ENCODE measurements around the gene APLNR. TPM values are rescaled to one million over a fixed set of nuclear protein-coding genes. Genes with fewer than 3 reads are reported as not detected.

APLNR gene
- total RNA-seq, 4 donors from 2014 or later: 0.82 to 1.7 (median 1.1) TPM

DNA sequence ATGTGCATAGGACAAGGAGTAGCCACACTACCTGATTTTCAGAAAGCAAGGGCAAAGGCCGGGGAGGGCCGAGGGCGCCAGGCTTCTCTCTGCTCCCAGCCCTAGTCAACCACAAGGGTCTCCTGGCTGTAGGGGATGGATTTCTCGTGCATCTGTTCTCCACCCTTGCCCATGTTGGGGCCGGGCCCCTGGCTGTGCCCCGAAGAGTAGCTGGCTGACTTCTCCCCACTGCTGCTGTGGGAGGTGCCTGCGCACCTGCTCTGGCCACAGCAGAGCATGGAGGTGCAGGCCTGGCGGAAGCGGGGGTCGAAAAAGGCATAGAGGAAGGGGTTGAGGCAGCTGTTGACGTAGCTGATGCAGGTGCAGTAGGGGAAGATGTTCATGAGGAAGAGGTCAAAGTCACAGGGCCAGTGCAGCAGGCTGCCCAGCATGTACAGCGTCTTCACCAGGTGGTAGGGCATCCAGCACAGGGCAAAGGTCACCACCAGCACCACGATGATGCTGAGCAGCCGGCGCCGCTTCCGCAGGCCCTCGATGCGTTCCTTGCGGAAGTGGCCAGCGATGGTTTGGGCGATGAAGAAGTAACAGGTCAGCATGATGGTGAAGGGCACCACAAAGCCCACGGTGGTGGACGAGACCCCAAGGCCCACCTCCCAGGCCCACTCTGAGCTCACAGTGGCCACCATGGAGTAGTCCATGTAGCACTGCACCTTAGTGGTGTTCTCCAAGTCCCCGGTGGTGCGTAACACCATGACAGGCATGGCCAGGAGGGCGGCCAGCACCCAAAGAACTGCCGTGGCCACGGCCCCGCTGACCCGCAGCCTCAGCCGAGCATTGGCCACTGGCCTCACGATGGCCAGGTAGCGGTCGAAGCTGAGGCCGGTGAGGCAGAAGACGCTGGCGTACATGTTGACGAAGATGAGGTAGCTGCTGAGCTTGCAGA is 1.0 kb downstream of the APLNR start:
- TF ChIP-seq, protein P1, sequence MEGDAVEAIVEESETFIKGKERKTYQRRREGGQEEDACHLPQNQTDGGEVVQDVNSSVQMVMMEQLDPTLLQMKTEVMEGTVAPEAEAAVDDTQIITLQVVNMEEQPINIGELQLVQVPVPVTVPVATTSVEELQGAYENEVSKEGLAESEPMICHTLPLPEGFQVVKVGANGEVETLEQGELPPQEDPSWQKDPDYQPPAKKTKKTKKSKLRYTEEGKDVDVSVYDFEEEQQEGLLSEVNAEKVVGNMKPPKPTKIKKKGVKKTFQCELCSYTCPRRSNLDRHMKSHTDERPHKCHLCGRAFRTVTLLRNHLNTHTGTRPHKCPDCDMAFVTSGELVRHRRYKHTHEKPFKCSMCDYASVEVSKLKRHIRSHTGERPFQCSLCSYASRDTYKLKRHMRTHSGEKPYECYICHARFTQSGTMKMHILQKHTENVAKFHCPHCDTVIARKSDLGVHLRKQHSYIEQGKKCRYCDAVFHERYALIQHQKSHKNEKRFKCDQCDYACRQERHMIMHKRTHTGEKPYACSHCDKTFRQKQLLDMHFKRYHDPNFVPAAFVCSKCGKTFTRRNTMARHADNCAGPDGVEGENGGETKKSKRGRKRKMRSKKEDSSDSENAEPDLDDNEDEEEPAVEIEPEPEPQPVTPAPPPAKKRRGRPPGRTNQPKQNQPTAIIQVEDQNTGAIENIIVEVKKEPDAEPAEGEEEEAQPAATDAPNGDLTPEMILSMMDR (IDR thresholded peaks at IDR 0.05; ENCODE audit: low read depth): no peak

DNA sequence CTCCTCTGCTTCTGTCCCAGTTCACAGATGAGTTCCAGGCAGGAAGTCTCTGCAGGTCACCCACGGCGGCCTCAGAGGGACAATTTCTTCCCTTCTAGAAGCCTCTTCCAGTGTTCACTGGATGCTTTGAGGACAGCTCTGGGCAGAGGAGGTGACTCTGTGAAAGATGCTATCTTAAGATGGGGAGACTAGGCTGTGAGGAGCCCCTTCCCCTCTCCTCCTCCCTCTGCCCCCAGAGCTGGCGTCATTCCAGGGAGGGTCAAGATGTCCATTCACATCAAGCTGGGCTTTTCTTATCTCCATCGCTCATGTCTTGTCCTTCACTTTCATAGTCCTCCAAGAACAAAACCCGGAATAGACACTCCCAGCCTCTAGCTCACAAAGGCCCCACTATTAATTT is 3.3 kb downstream of the APLNR start:
- TF ChIP-seq, protein P1 (IDR thresholded peaks at IDR 0.05; ENCODE audit: low read depth): no peak

DNA sequence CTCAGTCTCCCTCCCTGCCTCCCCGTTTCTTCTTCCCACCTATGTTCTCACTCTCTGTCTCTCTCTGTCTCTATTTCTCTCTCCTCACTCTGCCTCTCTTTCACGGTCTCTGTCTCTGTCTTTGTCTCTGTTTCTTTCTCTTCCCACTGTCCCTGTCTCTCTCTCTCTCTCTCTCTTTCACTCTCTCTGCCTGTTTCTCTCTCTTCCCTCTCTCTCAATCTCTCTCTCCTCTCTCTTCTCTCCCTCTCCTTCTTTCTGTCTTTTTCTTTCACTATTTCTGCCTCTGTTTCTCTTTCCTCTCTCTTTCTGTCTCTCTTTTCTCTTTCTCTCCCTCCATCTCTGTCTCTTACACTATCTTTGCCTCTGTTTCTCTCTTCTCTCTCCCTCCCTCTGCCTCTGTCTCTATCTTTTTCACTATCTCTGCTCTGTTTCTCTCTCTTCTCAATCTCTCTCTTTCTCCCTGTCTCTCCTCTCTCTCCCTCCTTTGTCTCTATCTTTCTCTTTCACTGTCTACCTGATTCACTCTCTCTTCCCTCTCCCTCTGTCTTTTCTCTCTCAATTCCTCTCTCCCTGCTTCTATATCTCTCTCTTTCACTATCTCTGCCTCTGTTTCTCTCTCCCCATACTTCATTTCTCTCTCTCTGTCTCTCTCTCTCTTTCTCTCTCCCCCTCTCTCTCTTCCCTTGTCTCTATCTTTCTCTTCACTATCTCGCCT is 5.4 kb downstream of the APLNR start:
- TF ChIP-seq, protein P1 (IDR thresholded peaks at IDR 0.05; ENCODE audit: low read depth): no peak

- TF ChIP-seq, protein P1 (IDR thresholded peaks at IDR 0.05; ENCODE audit: low read depth): no peak
These were observed 6.1 kb downstream of the APLNR start for GRCh38 chr11:57230791-57231538.

- TF ChIP-seq, protein P1 (IDR thresholded peaks at IDR 0.05; ENCODE audit: low read depth): no peak
These were observed 6.7 kb downstream of the APLNR start for GRCh38 chr11:57230316-57230715.

GRCh38 chr11:57228600-57228999 is 8.4 kb downstream of the APLNR start:
- TF ChIP-seq, protein P1 (IDR thresholded peaks at IDR 0.05; ENCODE audit: low read depth): no peak

Data from subcutaneous adipose tissue (tissue), 4 donors.